ENCODE results near the gene DOCK7. TPM values are rescaled to one million over a fixed set of nuclear protein-coding genes. Genes with fewer than 3 reads are reported as not detected.
"Not testable (repeated sequence)": the region's sequence is repeated elsewhere in the genome, so short reads cannot be mapped to it uniquely, and the experiment has no call there.

Gene DOCK7
- total RNA-seq, 1 donor from 2014 or later, result 36.5 TPM

DNA sequence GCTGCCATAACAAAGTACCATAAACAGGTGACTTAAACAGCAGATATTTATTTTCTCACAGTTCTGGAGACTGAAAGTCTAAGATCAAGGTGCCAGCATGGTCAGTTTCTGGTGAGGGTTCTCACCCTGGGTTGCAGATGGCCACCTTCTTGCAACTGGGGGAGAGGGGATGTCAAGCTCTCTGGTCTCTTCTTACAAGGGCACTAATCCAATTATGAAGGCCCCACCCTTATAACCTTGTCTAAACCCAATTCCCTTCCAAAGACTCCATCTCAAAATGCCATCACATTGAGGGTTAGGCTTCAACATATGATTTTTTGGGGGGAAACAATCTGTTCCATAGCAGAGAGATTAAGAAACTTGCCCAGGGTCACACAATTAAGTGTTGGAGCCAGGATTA lies 115.7 kb downstream of the DOCK7 start:
- no peak overlapping the region for H3K4me3 ChIP-seq
- ATAC-seq (no peak), DNase-seq (no peak)
- TF ChIP-seq, protein P1, sequence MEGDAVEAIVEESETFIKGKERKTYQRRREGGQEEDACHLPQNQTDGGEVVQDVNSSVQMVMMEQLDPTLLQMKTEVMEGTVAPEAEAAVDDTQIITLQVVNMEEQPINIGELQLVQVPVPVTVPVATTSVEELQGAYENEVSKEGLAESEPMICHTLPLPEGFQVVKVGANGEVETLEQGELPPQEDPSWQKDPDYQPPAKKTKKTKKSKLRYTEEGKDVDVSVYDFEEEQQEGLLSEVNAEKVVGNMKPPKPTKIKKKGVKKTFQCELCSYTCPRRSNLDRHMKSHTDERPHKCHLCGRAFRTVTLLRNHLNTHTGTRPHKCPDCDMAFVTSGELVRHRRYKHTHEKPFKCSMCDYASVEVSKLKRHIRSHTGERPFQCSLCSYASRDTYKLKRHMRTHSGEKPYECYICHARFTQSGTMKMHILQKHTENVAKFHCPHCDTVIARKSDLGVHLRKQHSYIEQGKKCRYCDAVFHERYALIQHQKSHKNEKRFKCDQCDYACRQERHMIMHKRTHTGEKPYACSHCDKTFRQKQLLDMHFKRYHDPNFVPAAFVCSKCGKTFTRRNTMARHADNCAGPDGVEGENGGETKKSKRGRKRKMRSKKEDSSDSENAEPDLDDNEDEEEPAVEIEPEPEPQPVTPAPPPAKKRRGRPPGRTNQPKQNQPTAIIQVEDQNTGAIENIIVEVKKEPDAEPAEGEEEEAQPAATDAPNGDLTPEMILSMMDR (IDR thresholded peaks at IDR 0.05), result no peak
- no peaks in the 10 kb centered on the region for H3K27me3 ChIP-seq (ENCODE audit: low read depth)
- no peak overlapping the region for H3K27ac ChIP-seq
- intact Hi-C loops (cut with DNase I), result no loop called here
- H3K9me3 ChIP-seq, result peaks cover 10% of the 10 kb centered on the region
- H3K4me1 ChIP-seq, result no peaks in the 10 kb centered on the region
- H3K36me3 ChIP-seq, result peaks cover 22% of the 10 kb centered on the region

DNA sequence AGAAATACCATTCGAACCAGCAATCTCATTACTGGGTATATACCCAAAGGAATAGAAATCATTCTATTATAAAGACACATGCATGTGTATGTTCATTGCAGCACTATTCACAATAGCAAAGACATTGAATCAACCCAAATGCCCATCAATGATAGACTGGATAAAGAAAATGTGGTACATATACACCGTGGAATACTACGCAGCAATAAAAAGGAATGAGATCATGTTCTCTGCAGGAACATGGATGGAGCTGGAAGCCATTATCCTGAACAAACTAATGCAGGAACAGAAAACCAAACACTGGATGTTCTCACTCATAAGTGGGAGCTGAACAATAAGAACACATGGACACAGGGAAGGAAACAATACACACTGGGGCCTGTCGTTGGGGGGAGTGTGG lies 116.7 kb downstream of the DOCK7 start:
- H3K4me1 ChIP-seq; H3K9me3 ChIP-seq; intact Hi-C loops (cut with DNase I); H3K4me3 ChIP-seq; H3K27ac ChIP-seq; DNase-seq; H3K27me3 ChIP-seq (ENCODE audit: low read depth); ATAC-seq: not testable (repeated sequence)
- H3K36me3 ChIP-seq, result peaks cover 17% of the 10 kb centered on the region

DNA sequence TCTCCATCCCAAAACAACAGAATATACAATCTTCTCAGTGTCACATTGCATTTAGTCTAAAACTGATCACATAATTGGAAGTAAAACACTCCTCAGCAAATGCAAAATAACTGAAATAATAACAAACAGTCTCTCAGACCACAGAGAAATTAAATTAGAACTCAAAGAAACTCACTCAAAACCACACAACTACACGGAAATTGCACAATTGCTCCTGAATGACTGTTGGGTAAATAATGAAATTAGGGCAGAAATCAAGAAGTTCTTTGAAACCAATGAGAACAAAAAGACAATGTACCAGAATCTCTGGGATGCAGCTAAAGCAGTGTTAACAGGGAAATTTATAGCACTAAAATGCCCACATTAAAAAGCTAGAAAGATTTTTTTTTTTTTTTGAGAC lies 120.3 kb downstream of the DOCK7 start:
- H3K4me1 ChIP-seq; DNase-seq; H3K27ac ChIP-seq; H3K4me3 ChIP-seq; intact Hi-C loops (cut with DNase I); H3K36me3 ChIP-seq; H3K9me3 ChIP-seq; H3K27me3 ChIP-seq (ENCODE audit: low read depth); ATAC-seq: not testable (repeated sequence)

DNA sequence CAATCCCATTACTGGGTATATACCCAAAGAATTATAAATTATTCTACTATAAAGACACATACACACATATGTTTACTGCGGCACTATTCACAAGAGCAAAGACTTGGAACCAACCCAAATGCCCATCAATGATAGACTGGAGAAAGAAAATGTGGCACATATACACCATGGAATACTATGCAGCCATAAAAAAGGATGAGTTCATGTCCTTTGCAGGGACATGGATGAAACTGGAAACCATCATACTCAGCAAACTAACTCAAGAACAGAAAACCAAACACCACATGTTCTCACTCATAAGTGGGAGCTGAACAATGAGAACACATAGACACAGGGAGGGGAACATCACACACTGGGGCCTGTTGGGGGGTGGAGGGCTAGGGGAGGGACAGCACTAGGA lies 121.0 kb downstream of the DOCK7 start:
- H3K27ac ChIP-seq; DNase-seq; intact Hi-C loops (cut with DNase I); ATAC-seq; H3K27me3 ChIP-seq (ENCODE audit: low read depth); H3K4me1 ChIP-seq; H3K36me3 ChIP-seq; H3K9me3 ChIP-seq; H3K4me3 ChIP-seq: not testable (repeated sequence)

DNA sequence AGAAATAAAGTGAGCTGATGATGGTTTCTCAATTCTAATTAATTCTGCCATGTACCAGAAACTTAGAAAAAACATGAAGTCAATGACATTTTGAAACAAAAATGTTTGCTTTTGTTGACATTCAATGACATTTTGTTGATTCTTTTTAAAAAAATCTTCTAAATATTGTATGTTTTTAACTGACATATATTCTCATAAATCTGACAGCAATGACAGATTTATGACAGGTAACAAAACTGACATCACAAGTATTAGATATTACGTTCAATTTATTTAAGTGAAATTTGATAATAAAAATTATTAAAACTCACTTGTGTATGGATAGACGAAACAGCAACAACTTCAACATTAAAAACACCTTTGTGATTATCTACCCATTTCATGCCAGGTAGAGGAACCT lies 126.9 kb downstream of the DOCK7 start:
- Histone ChIP-seq H3K4me1 (no peaks in the 10 kb centered on the region), H3K27me3 (ENCODE audit: low read depth) (no peaks in the 10 kb centered on the region), H3K4me3 (no peak overlapping the region), H3K9me3 (no peaks in the 10 kb centered on the region), H3K36me3 (peaks cover 4% of the 10 kb centered on the region), H3K27ac (no peak overlapping the region)
- DNase-seq, result no peak
- intact Hi-C loops (cut with DNase I), result no loop called here
- ATAC-seq, result no peak
- TF ChIP-seq, protein P1 (IDR thresholded peaks at IDR 0.05), result no peak

DNA sequence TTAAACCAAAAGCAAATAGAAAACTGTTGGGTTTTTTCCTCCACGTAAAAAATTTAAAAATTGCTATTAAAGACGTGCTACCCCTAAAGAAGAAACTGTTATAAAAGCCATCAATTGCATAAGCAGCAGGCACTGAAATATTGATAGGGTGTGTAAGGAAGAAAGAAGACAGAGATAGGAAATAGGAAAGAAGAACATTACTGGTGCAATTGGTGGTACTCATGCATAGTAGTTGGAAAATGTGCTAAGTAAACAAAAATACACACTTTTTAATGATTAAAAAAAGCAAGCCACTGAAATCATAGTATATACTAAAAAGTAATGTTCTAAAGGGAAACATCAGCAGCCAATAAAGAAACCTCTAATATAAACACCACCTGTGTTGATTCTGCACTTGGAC lies 143.6 kb downstream of the DOCK7 start:
- H3K36me3 ChIP-seq, result peaks cover 17% of the 10 kb centered on the region
- H3K4me3 ChIP-seq, result no peak overlapping the region
- intact Hi-C loops (cut with DNase I), result no loop called here
- no peaks in the 10 kb centered on the region for H3K27me3 ChIP-seq (ENCODE audit: low read depth)
- ATAC-seq, result no peak
- DNase-seq, result no peak
- no peaks in the 10 kb centered on the region for H3K9me3 ChIP-seq
- H3K27ac ChIP-seq, result no peak overlapping the region
- TF ChIP-seq, protein P1 (IDR thresholded peaks at IDR 0.05), result no peak
- H3K4me1 ChIP-seq, result no peaks in the 10 kb centered on the region

DNA sequence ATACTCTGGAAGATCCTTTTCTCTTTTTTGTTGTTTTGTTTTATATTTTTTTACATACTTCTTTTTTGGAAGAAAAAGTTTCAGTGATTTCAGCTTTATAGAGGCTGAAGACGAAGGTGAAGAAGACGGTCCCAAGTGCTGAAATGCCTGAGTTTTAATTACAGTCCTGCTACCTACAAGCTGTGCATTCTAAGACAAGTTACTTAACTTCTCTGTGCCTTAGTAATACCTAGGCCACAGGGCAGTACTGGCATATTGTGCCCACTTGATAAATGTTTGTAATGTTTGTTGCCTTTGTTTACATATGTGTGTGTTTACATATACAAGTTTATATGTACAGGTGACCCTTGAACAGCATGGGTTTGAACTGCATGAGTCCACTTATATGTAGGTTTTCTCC lies 147.1 kb downstream of the DOCK7 start:
- intact Hi-C loops (cut with DNase I), result no loop called here
- ATAC-seq (no peak), DNase-seq (no peak)
- no peak overlapping the region for H3K27ac ChIP-seq
- TF ChIP-seq, protein P1 (IDR thresholded peaks at IDR 0.05), result no peak
- no peaks in the 10 kb centered on the region for H3K27me3 ChIP-seq (ENCODE audit: low read depth)
- no peaks in the 10 kb centered on the region for H3K4me1 ChIP-seq
- H3K4me3 ChIP-seq, result no peak overlapping the region
- H3K36me3 ChIP-seq, result peaks cover 50% of the 10 kb centered on the region
- no peaks in the 10 kb centered on the region for H3K9me3 ChIP-seq
